KOPT-K1 (cell line): ENCODE data around the gene PLEKHM1.
A peak's percentile ranks its signal among the peaks of the same experiment; 100 is the strongest.
"Not testable (repeated sequence)": the region's sequence is repeated elsewhere in the genome, so short reads cannot be mapped to it uniquely, and the experiment has no call there.

ENCODE experiments used
- H3K27ac ChIP-seq: fragments of 200-600 bp; sonication (generic); 2 replicates; pipeline ENCODE4 v1.5.1; 2016; ENCODE audit warnings: antibody characterized with exemption, mild to moderate bottlenecking, low read depth, low read length; ENCODE audit not compliant: poor library complexity, severe bottlenecking
- H3K36me3 ChIP-seq: fragments of 200-600 bp; sonication (generic); 2 replicates; pipeline ENCODE4 v1.5.1; 2017; ENCODE audit warnings: antibody characterized with exemption, mild to moderate bottlenecking, low read length, moderate library complexity; ENCODE audit not compliant: insufficient read depth
- H3K9me3 ChIP-seq: fragments of 200-600 bp; sonication (generic); 2 replicates; pipeline ENCODE4 v1.5.1; 2017; ENCODE audit warnings: antibody characterized with exemption, low read length, mild to moderate bottlenecking; ENCODE audit not compliant: insufficient read depth, poor library complexity, severe bottlenecking

Gene PLEKHM1

DNA sequence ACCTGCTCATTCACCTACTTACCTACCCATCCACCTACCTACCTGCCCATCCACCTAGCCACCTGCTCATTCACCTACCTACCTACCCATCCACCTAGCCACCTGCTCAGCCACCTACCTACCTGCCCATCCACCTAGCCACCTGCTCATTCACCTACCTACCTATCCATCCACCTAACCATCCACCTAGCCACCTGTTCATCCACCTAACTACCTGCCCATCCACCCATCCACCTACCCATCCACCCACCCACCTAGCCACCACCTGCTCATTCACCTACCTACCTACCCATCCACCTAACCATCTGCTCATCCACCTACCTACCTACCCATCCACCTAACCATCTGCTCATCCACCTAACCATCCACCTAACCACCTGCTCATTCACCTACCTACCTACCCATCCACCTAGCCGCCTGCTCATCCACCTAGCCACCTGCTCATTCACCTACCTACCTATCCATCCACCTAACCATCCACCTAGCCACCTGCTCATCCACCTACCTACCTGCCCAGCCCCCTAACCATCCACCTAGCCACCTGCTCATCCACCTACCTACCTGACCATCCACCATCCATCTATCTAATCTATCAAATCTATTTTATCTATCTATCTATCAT, 40.7 kb downstream of the PLEKHM1 start:
- not testable (repeated sequence) for H3K27ac ChIP-seq, H3K9me3 ChIP-seq
- H3K36me3 ChIP-seq: peaks cover 88% of the 10 kb centered on the region

DNA sequence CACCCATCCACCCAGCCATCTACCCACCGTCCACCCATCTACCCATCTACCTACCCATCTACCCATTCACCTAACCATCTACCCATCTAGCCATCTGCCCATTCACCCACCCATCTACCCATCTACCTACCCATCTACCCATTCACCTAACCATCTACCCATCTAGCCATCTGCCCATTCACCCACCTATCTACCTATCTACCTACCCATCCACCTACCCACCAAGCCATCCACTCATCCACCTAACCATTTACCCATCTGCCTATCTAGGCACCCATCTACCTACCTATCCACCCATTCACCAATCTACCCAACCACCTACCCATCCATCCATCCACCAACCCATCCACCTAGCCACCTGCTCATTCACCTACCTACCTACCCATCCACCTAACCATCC, 41.3 kb downstream of the PLEKHM1 start:
- H3K9me3 ChIP-seq, H3K27ac ChIP-seq: not testable (repeated sequence)
- peaks cover 88% of the 10 kb centered on the region for H3K36me3 ChIP-seq

DNA sequence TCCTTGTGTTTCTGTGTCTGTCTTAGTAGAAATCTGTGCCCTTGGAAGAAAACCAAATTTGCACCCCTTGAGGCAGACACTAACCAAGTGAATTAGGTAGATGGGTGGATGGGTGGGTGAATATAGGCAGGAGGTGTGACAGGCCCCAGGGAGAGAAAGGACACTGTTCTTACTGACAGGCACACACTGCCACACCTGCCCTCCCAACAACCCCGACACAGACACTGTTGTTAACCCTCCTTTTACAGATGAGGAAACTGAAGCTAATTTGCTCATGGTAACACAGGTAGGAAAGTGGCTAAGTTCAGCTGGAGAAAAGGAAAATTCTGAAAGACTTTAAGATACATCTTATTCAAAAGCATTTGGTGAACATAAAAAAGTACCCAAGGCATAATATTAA, 42.0 kb downstream of the PLEKHM1 start:
- H3K27ac ChIP-seq, H3K9me3 ChIP-seq: not testable (repeated sequence)
- H3K36me3 ChIP-seq: peaks cover 88% of the 10 kb centered on the region

DNA sequence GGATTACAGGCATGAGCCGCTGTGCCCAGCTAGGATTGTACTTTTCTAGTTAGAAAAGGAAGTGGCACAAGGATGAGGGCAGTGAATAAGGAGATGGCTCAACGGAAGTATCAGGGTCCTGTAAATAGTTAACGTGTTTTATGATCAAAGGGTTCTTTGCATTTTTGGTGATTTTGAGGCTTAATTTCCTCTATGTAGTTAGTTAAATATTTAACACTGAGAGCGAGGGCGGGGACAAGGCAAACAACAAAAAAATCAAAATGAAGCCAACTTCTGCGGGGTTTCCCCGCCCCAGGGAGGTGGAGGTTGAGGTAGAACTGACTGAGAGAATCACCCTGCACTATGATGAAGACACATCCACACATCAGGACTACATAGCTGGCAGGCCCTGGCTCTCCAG, 42.5 kb downstream of the PLEKHM1 start:
- not testable (repeated sequence) for H3K9me3 ChIP-seq, H3K27ac ChIP-seq
- H3K36me3 ChIP-seq: peaks cover 87% of the 10 kb centered on the region

- H3K9me3 ChIP-seq, H3K27ac ChIP-seq: not testable (repeated sequence)
- peaks cover 83% of the 10 kb centered on the region for H3K36me3 ChIP-seq
Measured at GRCh38 chr17:45447650-45448049, 42.9 kb downstream of the PLEKHM1 start.

GRCh38 chr17:45446872-45447625, 43.5 kb downstream of the PLEKHM1 start:
- not testable (repeated sequence) for H3K27ac ChIP-seq, H3K9me3 ChIP-seq
- H3K36me3 ChIP-seq: peaks cover 83% of the 10 kb centered on the region

- not testable (repeated sequence) for H3K9me3 ChIP-seq
- H3K36me3 ChIP-seq: peaks cover 83% of the 10 kb centered on the region
- peak overlapping the region; percentile 21 for H3K27ac ChIP-seq
Measured at GRCh38 chr17:45445901-45446743, 44.4 kb downstream of the PLEKHM1 start.

- peaks cover 79% of the 10 kb centered on the region for H3K36me3 ChIP-seq
- not testable (repeated sequence) for H3K27ac ChIP-seq, H3K9me3 ChIP-seq
Measured at GRCh38 chr17:45444856-45445820, 45.4 kb downstream of the PLEKHM1 start.

DNA sequence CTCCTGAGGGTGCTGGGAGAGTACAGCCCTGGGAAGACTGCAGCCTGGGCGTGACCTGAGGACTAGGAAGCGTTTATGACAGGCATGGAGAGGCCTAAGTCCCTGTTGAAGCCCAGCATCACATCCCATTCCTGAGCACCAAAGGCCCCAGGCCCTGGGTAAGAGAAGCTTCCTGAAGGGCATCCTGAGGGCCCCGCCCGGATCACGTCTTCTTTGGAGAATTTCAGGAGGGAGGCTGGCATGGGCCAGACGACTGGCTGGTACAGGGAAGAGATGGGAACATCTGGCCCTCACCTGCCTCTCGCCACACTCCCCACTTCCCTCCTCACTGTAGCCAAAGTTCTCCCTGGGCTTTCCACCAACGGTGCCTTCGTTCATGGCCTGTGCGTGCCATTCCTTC, 46.2 kb downstream of the PLEKHM1 start:
- H3K27ac ChIP-seq: not testable (repeated sequence)
- peaks cover 79% of the 10 kb centered on the region for H3K36me3 ChIP-seq

DNA sequence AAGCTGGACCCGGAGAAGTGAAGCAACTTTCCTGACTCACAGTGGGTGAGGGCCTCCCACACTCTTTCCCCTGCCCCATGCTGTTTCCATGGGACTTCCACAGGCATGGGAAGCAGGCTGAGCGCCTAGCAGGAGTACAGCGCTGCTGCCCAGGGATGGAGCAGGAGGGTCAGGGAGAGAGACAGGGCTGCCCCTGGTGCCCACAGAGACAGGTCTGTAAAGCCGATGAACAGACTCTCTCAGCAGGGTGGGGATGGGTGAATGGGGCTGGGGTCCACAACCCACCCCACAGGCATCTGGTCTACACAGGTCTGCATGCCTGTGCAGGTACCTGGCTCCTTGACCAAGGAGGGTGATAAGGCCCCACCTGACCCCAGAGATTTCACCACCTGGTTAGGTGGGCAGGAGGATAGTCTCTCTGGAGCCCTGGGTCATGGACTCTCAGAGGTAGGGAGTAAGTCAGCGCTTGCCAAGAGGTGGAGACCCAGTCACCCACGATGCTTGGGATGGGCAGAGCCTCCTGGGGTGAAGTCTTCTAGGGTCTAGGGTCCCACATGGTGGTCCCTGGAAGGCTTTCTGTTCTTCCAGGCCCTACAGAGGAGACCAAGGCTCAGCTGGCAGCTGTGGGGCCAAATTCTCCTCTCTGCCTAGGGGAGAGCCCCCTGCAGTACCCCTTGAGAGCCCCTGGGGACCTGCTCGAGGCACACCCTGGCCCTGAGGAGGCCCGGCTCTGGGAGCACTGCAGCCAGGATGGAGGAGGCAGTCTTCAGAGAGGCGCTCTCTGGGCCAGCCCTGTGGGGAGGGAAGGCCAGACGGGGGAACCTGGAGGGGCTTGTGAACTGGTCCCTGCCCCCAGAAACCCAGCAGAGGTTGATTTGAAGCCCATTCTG, 46.9 kb downstream of the PLEKHM1 start:
- not testable (repeated sequence) for H3K9me3 ChIP-seq, H3K27ac ChIP-seq
- peaks cover 79% of the 10 kb centered on the region for H3K36me3 ChIP-seq

More for the DNA sequence above, 46.2 kb downstream of the PLEKHM1 start:
- not testable (repeated sequence) for H3K9me3 ChIP-seq

DNA sequence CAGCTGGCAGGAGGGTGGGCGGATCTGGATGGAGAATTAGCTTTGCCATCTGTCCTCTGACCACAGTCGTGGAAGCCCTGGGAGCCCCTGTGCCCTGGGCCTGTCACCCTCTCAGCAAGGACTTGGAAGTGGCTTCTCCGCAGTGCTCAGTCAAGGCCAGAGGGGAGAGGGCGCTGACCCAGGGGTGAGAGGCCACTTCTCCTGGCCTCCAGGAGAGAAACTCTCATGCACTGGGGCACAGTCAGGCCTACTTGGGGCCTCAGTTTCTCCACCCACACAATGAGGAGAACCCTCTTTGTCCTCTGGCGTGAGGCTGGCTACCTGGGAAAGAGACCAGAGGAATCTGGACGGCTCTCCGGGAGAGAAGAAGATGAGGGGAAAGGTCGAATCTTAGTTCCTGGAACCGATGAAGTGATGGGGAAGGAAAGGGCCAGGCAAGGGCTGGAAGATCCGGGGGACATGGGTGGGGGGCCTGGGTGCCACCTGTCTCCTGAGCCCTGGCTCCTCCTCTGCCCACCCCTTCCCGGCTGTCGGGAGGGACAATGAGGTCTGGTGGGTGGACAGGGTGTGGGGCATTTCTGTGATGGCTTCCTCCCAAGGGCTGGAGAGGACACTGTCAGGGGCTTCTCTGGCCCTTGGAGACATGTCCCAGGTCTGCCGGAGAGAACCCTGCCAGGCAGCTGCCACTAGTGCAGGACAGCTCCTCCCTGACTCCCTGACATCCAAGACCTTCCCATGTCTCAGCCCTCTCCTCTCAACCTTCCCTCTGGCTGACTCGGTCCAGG, 48.8 kb downstream of the PLEKHM1 start:
- Histone ChIP-seq H3K36me3 (peaks cover 75% of the 10 kb centered on the region), H3K27ac (peak overlapping the region; percentile 88)

DNA sequence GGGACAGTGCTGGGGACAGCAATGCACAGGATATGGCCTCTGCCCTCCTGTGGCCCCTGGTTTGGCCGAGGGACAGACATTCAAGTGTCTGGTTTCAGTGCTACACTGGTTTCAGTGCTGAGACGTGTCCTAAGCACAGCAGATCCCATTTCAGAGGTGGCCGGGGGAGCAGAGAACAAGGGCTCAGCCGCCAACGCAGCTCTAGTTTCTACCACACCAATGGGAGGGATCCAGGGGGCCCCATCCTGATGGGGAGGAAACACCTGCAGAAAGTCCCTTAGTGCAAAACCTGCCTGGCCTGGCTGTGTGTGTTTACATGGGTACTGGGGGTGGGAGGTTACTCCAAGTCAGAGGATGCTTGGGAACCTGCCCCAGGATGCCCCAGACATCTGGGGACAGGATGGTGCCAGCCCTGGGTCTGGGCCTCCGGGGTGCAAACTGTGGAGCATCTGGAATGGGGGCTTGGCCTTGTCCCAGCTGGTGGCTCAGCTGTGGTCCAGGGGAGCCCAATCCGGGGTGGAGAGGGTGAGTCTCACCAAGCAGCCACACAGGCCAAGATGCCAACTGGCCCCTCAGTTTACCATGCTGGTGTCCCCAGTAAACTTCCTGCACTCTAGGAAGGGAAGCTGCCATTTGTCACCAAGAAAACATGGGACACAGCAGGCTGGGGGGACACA, 49.5 kb downstream of the PLEKHM1 start:
- Histone ChIP-seq H3K36me3 (peaks cover 77% of the 10 kb centered on the region), H3K27ac (peak overlapping the region; percentile 88)
- not testable (repeated sequence) for H3K9me3 ChIP-seq

More for the DNA sequence above, 48.8 kb downstream of the PLEKHM1 start:
- no peaks in the 10 kb centered on the region for H3K9me3 ChIP-seq
